ENCODE data around the gene TPST2. TPM values are rescaled to one million over a fixed set of nuclear protein-coding genes. Genes with fewer than 3 reads are reported as not detected.

TPST2 gene
- total and polyA plus RNA-seq, 9 of the 15 experiments (the other 6 are each of a cell fraction or from before 2014, with no cell fraction given): 14.2 to 123 (median 60.1) TPM

GRCh38 chr22:26483439-26484359 is 106.2 kb downstream of the TPST2 start, which contains the start of the genes HPS4 and SRRD:
HPS4 (minus strand) TSS chr22:26483783; CDS start chr22:26481762, 2,021 bp downstream.
SRRD (plus strand) TSS chr22:26483877; CDS start chr22:26483891, 14 bp downstream.
- ChIA-PET POLR2A (interaction anchor here (0.6 to 4.5 kb wide), 6 partner anchors 9 to 189 kb away, joined by 3 to 35 read pairs (median 4); partner anchors contain the start of gene TFIP11), CTCF (ENCODE audit: low intra/inter-chr PET ratio) (interaction anchor here (0.7 kb wide), 1 partner anchor 47 kb away, joined by 4 read pairs; no protein-coding TSS in a partner anchor)
- Histone ChIP-seq H3K4me2 (ENCODE audit: insufficient read depth, low read length) (peak within 1 kb of the TSS; percentile 97), H3K79me2 (ENCODE audit: control insufficient read depth, insufficient read depth, low read length) (peaks cover 85% of the 10 kb centered on the region), H3K36me3 (ENCODE audit: control insufficient read depth, insufficient read depth, low read length) (peaks cover 41% of the 10 kb centered on the region; the same call in 2 of the 3 replicates), H3K4me3 (peak within 1 kb of the TSS; percentile 89), H3K9ac (ENCODE audit: insufficient read depth in 1 of 2, low read depth in 2 of 2, low read length in 2 of 2) (peak within 1 kb of the TSS; percentile 71 to 96), H3K27ac (ENCODE audit: extremely low read depth, low read depth, low read length) (peak within 1 kb of the TSS; percentile 86), H3K9me3 (replicated peaks; ENCODE audit: control insufficient read depth, insufficient read depth, low read depth, low read length) (no peaks in the 10 kb centered on the region), H3K27me3 (ENCODE audit: control insufficient read depth in 2 of 2, insufficient read depth in 2 of 2, low read length in 2 of 2) (no peaks in the 10 kb centered on the region), H3K4me1 (replicated peaks in 1 of 2; ENCODE audit: control insufficient read depth in 2 of 2, insufficient read depth in 2 of 2, low read length in 2 of 2) (peaks cover 14 to 39% of the 10 kb centered on the region in 2 experiments; a peak in 4 of 5 replicates), H4K20me1 (replicated peaks; ENCODE audit: control insufficient read depth, insufficient read depth, low read length) (no peaks in the 10 kb centered on the region), H3K9me1 (ENCODE audit: control insufficient read depth, insufficient read depth, low read length) (no peaks in the 10 kb centered on the region), H2AFZ (ENCODE audit: low read depth, low read length) (peak within 1 kb of the TSS; percentile 80)
- in situ Hi-C loops (cut with MboI) (no loop called here), intact Hi-C loops (cut with micrococcal nuclease) (loop anchor here (10.0 kb wide), 1 partner anchor 101 kb away; no protein-coding TSS in a partner anchor)
- ATAC-seq (peak; percentile 74), DNase-seq (ENCODE audit: extremely low read depth in 1 of 4, low spot score in 3 of 4) (peak; percentile 87 to 93 (median 88)), FAIRE-seq (no peak)
- 0% methylated on average over 20 of the region's 85 CpGs for WGBS (ENCODE audit: insufficient coverage, low coverage, missing lambda C conversion rate)
- BruUV-seq (replicated peaks): no TSS peak
- TF ChIP-seq NEUROD1 (IDR thresholded peaks at IDR 0.05; ENCODE audit: borderline replicate concordance, low read depth, low read length, partially characterized antibody): no peak
- no peak for TF ChIP-seq E2F8 (IDR thresholded peaks at IDR 0.05; ENCODE audit: low read depth, partially characterized antibody)
- TF ChIP-seq ZEB2 (IDR thresholded peaks at IDR 0.05): no peak
- no peak for TF ChIP-seq POLR2B (IDR thresholded peaks at IDR 0.05; ENCODE audit: low read depth, partially characterized antibody)
- TF ChIP-seq COPS2 (conservative IDR thresholded peaks at IDR 0.05): no peak
- no peak for TF ChIP-seq TCF7 (IDR thresholded peaks at IDR 0.05; ENCODE audit: borderline replicate concordance)
- TF ChIP-seq CCAR2 (IDR thresholded peaks at IDR 0.05; ENCODE audit: low read depth, low read length): no peak
- no peak for TF ChIP-seq ZNF121 (CRISPR knock-in tag; conservative IDR thresholded peaks at IDR 0.05)
- TF ChIP-seq, protein P1, sequence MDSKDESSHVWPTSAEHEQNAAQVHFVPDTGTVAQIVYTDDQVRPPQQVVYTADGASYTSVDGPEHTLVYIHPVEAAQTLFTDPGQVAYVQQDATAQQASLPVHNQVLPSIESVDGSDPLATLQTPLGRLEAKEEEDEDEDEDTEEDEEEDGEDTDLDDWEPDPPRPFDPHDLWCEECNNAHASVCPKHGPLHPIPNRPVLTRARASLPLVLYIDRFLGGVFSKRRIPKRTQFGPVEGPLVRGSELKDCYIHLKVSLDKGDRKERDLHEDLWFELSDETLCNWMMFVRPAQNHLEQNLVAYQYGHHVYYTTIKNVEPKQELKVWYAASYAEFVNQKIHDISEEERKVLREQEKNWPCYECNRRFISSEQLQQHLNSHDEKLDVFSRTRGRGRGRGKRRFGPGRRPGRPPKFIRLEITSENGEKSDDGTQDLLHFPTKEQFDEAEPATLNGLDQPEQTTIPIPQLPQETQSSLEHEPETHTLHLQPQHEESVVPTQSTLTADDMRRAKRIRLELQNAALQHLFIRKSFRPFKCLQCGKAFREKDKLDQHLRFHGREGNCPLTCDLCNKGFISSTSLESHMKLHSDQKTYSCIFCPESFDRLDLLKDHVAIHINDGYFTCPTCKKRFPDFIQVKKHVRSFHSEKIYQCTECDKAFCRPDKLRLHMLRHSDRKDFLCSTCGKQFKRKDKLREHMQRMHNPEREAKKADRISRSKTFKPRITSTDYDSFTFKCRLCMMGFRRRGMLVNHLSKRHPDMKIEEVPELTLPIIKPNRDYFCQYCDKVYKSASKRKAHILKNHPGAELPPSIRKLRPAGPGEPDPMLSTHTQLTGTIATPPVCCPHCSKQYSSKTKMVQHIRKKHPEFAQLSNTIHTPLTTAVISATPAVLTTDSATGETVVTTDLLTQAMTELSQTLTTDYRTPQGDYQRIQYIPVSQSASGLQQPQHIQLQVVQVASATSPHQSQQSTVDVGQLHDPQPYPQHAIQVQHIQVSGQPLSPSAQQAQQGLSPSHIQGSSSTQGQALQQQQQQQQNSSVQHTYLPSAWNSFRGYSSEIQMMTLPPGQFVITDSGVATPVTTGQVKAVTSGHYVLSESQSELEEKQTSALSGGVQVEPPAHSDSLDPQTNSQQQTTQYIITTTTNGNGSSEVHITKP (IDR thresholded peaks at IDR 0.05; ENCODE audit: partially characterized antibody): no peak
- no peak for TF ChIP-seq RAD51 (IDR thresholded peaks at IDR 0.05; ENCODE audit: borderline replicate concordance, low read depth)
- TF ChIP-seq ZNF24 (IDR thresholded peaks at IDR 0.05): peak; percentile 33; the same call in 1 of the 2 replicates
- peak in 1 of 2 experiments; percentile 97; a peak in 2 of 4 replicates for TF ChIP-seq ZNF639 (CRISPR knock-in tag; conservative IDR thresholded peaks at IDR 0.05 in 1 of 2, IDR thresholded peaks at IDR 0.05 in 1 of 2)
